T-helper 17 cell (primary cell): ENCODE data around the gene ODAM. TPM values are rescaled to one million over a fixed set of nuclear protein-coding genes. Genes with fewer than 3 reads are reported as not detected.
"Not testable (repeated sequence)": the region's sequence is repeated elsewhere in the genome, so short reads cannot be mapped to it uniquely, and the experiment has no call there.

Experiments used
- ATAC-seq: fragments of 150-1000 bp; cut with Tn5 transposase; 2 replicates; pipeline ENCODE4 v1.10.0; 2021; ENCODE audit warnings: mild to moderate bottlenecking, moderate library complexity
- DNase-seq, 3 donors: peaks; one replicate each; pipeline versions ENCODE4 v3.0.0 to v3.0.0-alpha.2; 2020 to 2021
- H3K9me3 ChIP-seq: one replicate; pipeline ENCODE4 v1.7.0; 2013; ENCODE audit warnings: low read length, mild to moderate bottlenecking; ENCODE audit not compliant: control insufficient read depth, poor library complexity, severe bottlenecking
- H3K27ac Mint-ChIP-seq: one replicate; pipeline ENCODE4 v1.8.0; 2022; ENCODE audit warnings: mild to moderate bottlenecking, moderate library complexity, mixed read lengths
- H3K27me3 Mint-ChIP-seq: one replicate; pipeline ENCODE4 v1.8.0; 2022; ENCODE audit warnings: mixed read lengths
- H3K36me3 Mint-ChIP-seq: one replicate; pipeline ENCODE4 v1.8.0; 2022; ENCODE audit warnings: low read depth, mixed read lengths
- H3K4me1 Mint-ChIP-seq: one replicate; pipeline ENCODE4 v1.8.0; 2022; ENCODE audit warnings: mild to moderate bottlenecking, mixed read lengths
- H3K4me3 Mint-ChIP-seq: one replicate; pipeline ENCODE4 v1.8.0; 2022; ENCODE audit warnings: mild to moderate bottlenecking, moderate library complexity, mixed read lengths
- total RNA-seq, 4 donors: library from RNA in 2 of 4; stranded (reverse) in 2 of 4; gene quantifications; one replicate each; pipeline ENCODE4 v1.2.3 and lab custom pipeline; 2022 to 2026

The ODAM gene
- total RNA-seq, 2 donors from 2014 or later, result not detected

- no peak overlapping the region for H3K27ac Mint-ChIP-seq
- no peaks in the 10 kb centered on the region for H3K27me3 Mint-ChIP-seq
- no peak for ATAC-seq
Measured at GRCh38 chr4:70190579-70190978, 4.9 kb upstream of the ODAM start.

GRCh38 chr4:70191647-70192046 lies 3.9 kb upstream of the ODAM start:
- H3K9me3 ChIP-seq, result no peaks in the 10 kb centered on the region
- H3K4me1 Mint-ChIP-seq, result no peaks in the 10 kb centered on the region
- H3K27me3 Mint-ChIP-seq, result no peaks in the 10 kb centered on the region
- ATAC-seq (no peak), DNase-seq (no peak)
- H3K27ac Mint-ChIP-seq, result no peak overlapping the region
- H3K36me3 Mint-ChIP-seq, result no peaks in the 10 kb centered on the region
- H3K4me3 Mint-ChIP-seq, result no peak overlapping the region

More at GRCh38 chr4:70190579-70190978, 4.9 kb upstream of the ODAM start:
- DNase-seq, result no peak
- Mint-ChIP-seq H3K4me3 (no peak overlapping the region), H3K36me3 (no peaks in the 10 kb centered on the region), H3K4me1 (no peaks in the 10 kb centered on the region)
- no peaks in the 10 kb centered on the region for H3K9me3 ChIP-seq

- H3K4me3 Mint-ChIP-seq, result no peak overlapping the region
- DNase-seq (no peak), ATAC-seq (no peak)
- H3K27ac Mint-ChIP-seq, result no peak overlapping the region
- H3K36me3 Mint-ChIP-seq, result no peaks in the 10 kb centered on the region
- no peaks in the 10 kb centered on the region for H3K4me1 Mint-ChIP-seq
- no peaks in the 10 kb centered on the region for H3K27me3 Mint-ChIP-seq
- no peaks in the 10 kb centered on the region for H3K9me3 ChIP-seq
Measured at GRCh38 chr4:70192895-70193294, 2.6 kb upstream of the ODAM start.

GRCh38 chr4:70196857-70197256 lies 1.3 kb downstream of the ODAM start:
- Mint-ChIP-seq H3K36me3 (no peaks in the 10 kb centered on the region), H3K4me3 (no peak overlapping the region), H3K4me1 (no peaks in the 10 kb centered on the region), H3K27me3 (no peaks in the 10 kb centered on the region), H3K27ac (no peak overlapping the region)
- no peak for DNase-seq
- H3K9me3 ChIP-seq, result no peaks in the 10 kb centered on the region
- no peak for ATAC-seq

- Mint-ChIP-seq H3K4me1 (no peaks in the 10 kb centered on the region), H3K4me3 (no peak overlapping the region), H3K27ac (no peak overlapping the region), H3K36me3 (no peaks in the 10 kb centered on the region), H3K27me3 (no peaks in the 10 kb centered on the region)
- no peaks in the 10 kb centered on the region for H3K9me3 ChIP-seq
- ATAC-seq (no peak), DNase-seq (no peak)
Measured at GRCh38 chr4:70197842-70198241, 2.3 kb downstream of the ODAM start.

GRCh38 chr4:70203601-70204000 lies 8.1 kb downstream of the ODAM start:
- H3K9me3 ChIP-seq, result no peaks in the 10 kb centered on the region
- no peak for ATAC-seq
- H3K36me3 Mint-ChIP-seq, result no peaks in the 10 kb centered on the region
- no peak overlapping the region for H3K4me3 Mint-ChIP-seq
- DNase-seq, result no peak
- no peaks in the 10 kb centered on the region for H3K4me1 Mint-ChIP-seq
- H3K27me3 Mint-ChIP-seq, result no peaks in the 10 kb centered on the region
- H3K27ac Mint-ChIP-seq, result no peak overlapping the region

- not testable (repeated sequence) for H3K36me3 Mint-ChIP-seq, H3K9me3 ChIP-seq, H3K4me3 Mint-ChIP-seq, ATAC-seq, DNase-seq, H3K27ac Mint-ChIP-seq, H3K27me3 Mint-ChIP-seq, H3K4me1 Mint-ChIP-seq
Measured at GRCh38 chr4:70212752-70213151, 17.2 kb downstream of the ODAM start.

- H3K27me3 Mint-ChIP-seq, H3K4me1 Mint-ChIP-seq, H3K9me3 ChIP-seq, H3K4me3 Mint-ChIP-seq, ATAC-seq, DNase-seq, H3K36me3 Mint-ChIP-seq, H3K27ac Mint-ChIP-seq: not testable (repeated sequence)
Measured at GRCh38 chr4:70216109-70216508, 20.6 kb downstream of the ODAM start.

- not testable (repeated sequence) for ATAC-seq, H3K4me1 Mint-ChIP-seq
Measured at GRCh38 chr4:70216550-70216949, 21.0 kb downstream of the ODAM start.

GRCh38 chr4:70221389-70221788 lies 25.9 kb downstream of the ODAM start:
- not testable (repeated sequence) for ATAC-seq, H3K27ac Mint-ChIP-seq, H3K27me3 Mint-ChIP-seq, H3K4me3 Mint-ChIP-seq, DNase-seq, H3K36me3 Mint-ChIP-seq, H3K4me1 Mint-ChIP-seq, H3K9me3 ChIP-seq

More at GRCh38 chr4:70216550-70216949, 21.0 kb downstream of the ODAM start:
- not testable (repeated sequence) for H3K27ac Mint-ChIP-seq, H3K4me3 Mint-ChIP-seq, DNase-seq, H3K27me3 Mint-ChIP-seq, H3K36me3 Mint-ChIP-seq, H3K9me3 ChIP-seq

- H3K4me3 Mint-ChIP-seq, H3K27ac Mint-ChIP-seq, ATAC-seq, H3K27me3 Mint-ChIP-seq, H3K4me1 Mint-ChIP-seq, H3K36me3 Mint-ChIP-seq, H3K9me3 ChIP-seq, DNase-seq: not testable (repeated sequence)
Measured at GRCh38 chr4:70221818-70222217, 26.3 kb downstream of the ODAM start.

GRCh38 chr4:70225824-70226223 lies 30.3 kb downstream of the ODAM start, which contains the start of gene FDCSP:
Gene FDCSP, plus strand, starts transcription at chr4:70226124. Its CDS starts 5,071 bp downstream, at chr4:70231195.
- no peak within 1 kb of the TSS for H3K27ac Mint-ChIP-seq
- DNase-seq (no peak), ATAC-seq (no peak)
- H3K4me1 Mint-ChIP-seq, result no peaks in the 10 kb centered on the region
- no peaks in the 10 kb centered on the region for H3K27me3 Mint-ChIP-seq
- H3K4me3 Mint-ChIP-seq, result no peak within 1 kb of the TSS
- no peaks in the 10 kb centered on the region for H3K36me3 Mint-ChIP-seq
- no peaks in the 10 kb centered on the region for H3K9me3 ChIP-seq

- Mint-ChIP-seq H3K4me3 (no peak overlapping the region), H3K4me1 (no peaks in the 10 kb centered on the region), H3K27me3 (no peaks in the 10 kb centered on the region), H3K27ac (no peak overlapping the region), H3K36me3 (no peaks in the 10 kb centered on the region)
- no peaks in the 10 kb centered on the region for H3K9me3 ChIP-seq
- no peak for ATAC-seq
- DNase-seq, result no peak
Measured at GRCh38 chr4:70236125-70236524, 40.6 kb downstream of the ODAM start.

- no peak overlapping the region for H3K27ac Mint-ChIP-seq
- no peak overlapping the region for H3K4me3 Mint-ChIP-seq
- no peaks in the 10 kb centered on the region for H3K9me3 ChIP-seq
- no peak for ATAC-seq
- no peak for DNase-seq
- H3K27me3 Mint-ChIP-seq, result no peaks in the 10 kb centered on the region
- no peaks in the 10 kb centered on the region for H3K36me3 Mint-ChIP-seq
- no peaks in the 10 kb centered on the region for H3K4me1 Mint-ChIP-seq
Measured at GRCh38 chr4:70239131-70239883, 43.8 kb downstream of the ODAM start.
